ENCODE data around the gene CCDC92.
"Not testable (repeated sequence)": the region's sequence is repeated elsewhere in the genome, so short reads cannot be mapped to it uniquely, and the experiment has no call there.

The CCDC92 gene

DNA sequence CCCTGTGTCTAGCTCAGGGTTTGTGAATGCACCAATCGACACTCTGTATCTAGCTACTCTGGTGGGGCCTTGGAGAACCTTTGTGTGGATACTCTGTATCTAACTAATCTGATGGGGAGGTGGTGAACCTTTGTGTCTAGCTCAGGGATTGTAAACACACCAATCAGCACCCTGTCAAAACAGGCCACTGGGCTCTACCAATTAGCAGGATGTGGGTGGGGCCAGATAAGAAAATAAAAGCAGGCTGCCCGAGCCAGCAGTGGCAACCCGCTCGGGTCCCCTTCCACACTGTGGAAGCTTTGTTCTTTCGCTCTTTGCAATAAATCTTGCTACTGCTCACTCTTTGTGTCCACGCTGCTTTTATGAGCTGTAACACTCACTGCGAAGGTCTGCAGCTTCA is 25.1 kb downstream of the CCDC92 start:
- DNase-seq: not testable (repeated sequence)

GRCh38 chr12:123946516-123947505 is 25.8 kb downstream of the CCDC92 start:
- not testable (repeated sequence) for DNase-seq

DNA sequence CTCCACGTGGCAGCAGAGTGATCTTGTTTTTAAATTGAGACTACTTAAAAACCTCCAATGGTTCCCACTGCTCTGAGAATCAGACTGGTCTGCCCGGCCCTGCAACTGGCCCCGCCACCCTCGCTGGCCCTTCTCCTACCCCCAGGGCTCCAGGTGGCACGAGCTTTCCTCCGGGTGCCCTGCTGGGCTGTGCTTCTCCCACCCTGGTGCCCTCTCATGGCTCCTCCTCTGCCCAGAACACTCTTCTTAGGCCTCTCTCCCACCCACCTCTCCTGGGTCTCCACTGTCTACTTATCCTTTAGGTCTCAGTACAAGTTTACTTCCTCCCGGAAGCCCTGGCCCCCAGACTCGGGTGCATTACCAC is 26.5 kb downstream of the CCDC92 start:
- DNase-seq: no peak

DNA sequence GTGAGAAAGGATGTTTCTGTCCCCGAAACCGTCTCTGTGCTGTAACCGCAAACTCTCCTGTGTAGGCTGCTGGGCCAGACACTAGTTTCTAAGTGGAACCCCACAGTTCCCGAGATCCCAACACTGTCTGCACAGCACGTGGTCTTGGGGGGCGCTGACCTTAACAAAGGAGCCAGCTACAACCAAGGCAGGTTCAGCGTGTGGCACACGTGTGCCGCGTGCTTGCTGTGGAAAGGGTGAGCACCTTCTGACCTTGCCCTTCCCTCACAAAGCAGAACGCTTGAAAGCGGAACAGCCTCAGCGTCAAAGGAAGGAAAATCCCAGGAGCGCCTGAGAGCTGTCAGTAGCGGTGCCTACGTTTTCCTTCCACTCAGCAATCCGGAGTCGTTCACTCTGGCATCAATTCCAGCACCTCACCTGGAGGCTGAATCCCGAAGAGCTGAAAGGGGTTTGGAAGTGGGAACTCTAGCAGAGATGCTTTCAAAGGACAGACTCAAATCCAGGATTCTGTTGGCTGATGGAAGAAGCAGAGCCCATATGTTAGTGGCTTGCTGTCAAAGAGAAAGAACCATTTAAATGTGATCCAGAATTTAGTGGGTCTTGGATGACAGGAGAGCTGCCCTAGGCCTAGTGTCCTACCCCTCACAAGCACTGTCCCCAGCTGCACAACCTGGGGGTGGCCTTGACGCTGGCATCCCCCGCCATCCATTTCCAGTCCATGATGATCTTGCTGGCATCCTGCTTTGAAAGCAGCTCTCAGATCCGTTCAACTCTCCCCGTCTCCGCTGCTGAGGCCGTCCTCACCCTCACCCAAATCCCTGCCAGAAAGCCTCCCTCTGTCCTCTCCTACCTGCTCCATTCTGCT is 27.1 kb downstream of the CCDC92 start:
- no peak for DNase-seq

GRCh38 chr12:123944696-123945095 is 27.9 kb downstream of the CCDC92 start:
- DNase-seq: no peak

DNA sequence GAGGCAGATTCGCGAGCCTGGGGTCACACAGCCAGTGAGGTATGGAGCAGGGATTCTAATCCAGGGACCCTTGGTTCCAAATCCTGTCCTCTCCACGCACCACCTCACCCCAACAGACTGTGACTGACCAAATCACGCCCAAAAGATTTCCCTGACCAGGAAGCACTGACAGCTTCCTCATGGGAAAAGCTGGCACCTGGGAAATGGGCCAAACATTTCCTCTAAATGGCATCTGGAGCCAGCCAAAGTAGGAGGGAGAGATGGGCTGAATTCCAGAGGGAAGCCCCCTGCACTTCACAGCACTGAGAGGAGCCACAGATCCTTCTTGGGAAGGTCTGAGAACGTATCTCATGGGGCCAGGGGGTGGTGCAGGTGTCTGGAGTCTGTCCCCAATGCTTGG is 28.8 kb downstream of the CCDC92 start:
- DNase-seq: no peak

GRCh38 chr12:123942911-123943648 is 29.6 kb downstream of the CCDC92 start:
- DNase-seq: no peak

DNA sequence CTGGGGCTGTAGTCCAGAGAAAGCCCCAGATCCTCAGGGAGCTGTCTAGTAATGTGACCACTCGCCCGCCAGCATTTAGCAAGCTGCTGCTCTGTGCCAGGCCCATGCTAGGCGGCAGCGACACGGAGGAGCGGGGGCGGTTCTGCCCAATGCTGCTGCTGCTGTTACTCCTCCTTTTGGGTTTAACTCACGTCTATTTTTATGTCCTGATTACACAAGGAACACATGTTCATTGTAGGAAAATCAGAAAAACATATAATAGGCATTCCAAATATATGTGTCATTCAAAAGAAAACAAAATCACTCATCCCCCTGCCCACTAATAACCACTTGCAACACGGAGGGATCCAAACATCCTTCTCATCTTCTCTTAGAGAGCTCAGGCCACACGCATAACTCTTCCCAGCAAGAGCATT is 30.4 kb downstream of the CCDC92 start:
- no peak for DNase-seq

- no peak for DNase-seq
Measured at GRCh38 chr12:123941624-123942237, 30.9 kb downstream of the CCDC92 start.

GRCh38 chr12:123941000-123941399 is 31.6 kb downstream of the CCDC92 start:
- no peak for DNase-seq

GRCh38 chr12:123940627-123940966 is 32.0 kb downstream of the CCDC92 start:
- DNase-seq: no peak

DNA sequence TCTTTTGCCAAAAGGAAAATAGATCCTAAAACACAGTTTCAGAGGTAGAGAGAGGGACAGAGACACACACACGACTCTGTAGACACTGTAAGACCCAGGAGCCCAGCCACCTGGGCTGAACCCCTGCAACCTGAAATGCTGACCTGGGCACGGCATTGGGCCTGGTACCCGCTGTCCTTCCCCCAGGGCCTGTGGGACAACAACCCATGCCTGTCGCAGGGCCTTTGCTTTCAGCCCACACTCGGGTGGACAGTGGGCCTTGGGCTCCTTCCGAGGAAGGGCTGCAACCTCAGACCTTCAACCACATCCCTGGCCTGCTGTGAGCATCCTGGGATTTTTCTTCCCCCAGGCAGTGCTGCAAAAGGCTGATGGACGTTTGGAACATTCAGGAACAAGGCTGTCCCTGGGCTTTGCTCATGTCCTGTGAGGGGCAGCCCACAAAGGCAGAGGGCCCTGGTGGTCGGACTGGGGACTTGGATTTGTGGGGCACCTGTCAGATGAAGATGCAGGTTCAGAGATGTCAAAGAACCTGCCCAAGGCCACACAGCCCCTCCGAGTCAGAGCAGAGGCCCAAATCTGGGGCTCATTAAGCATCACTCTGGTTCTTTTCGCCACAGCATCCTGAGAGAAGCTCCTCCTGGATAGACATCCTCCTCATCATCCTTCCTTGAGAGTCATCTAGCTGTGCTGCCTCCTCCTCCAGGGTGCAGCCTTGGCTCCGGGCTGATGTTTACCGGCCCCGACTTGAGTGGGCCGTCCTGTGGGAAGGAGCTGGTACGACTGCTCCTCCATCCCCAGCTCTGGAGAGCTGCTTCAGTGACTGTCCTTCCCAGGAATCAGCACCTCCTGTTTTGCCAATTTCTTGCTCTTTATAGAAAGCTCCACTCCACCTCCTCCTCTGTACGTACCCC is 32.7 kb downstream of the CCDC92 start:
- DNase-seq: no peak

GRCh38 chr12:123938679-123939480 is 33.8 kb downstream of the CCDC92 start:
- DNase-seq: no peak

DNA sequence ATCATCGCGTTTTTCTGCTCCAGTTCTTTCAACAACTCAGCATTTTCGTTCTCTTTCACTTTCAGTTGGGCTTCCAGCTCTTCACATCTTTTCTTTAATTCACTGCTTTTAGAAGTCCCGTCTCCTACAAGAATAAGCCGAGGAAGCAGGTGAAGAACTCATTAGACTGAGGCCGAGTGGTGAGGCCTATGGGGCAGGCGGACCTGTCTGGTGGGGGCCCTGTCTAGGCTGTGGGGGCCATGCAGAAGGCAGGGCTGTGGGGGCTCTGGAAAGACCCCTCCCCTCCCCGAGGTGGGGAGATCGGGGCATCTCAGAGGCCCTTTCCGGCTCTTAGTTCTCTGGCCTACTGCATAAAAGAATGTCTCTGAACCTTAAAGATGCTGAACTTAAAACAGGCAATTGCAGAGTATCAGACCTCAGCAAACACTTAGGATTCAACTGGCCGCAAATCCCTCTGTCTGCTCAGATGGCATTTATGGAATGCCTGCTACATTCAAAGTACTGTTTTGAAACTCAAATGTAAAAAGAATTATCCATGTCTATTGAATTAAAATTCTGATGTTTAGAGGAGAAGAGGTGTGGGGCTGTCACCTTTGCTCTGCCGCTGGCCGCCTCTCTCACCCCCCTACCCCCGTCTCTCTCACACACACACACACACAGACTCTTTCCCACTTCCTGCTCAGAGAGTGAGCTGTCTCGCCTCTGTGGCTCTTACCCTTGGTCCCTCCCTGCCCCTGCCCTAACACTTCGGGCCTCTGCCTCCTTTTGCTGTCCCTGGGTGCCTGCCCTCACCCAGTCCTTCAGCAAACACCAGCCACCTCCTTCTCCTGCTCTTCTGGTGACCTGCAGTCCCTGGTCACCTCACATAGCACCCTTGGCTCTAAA is 34.7 kb downstream of the CCDC92 start:
- peak; percentile 69 for DNase-seq

DNA sequence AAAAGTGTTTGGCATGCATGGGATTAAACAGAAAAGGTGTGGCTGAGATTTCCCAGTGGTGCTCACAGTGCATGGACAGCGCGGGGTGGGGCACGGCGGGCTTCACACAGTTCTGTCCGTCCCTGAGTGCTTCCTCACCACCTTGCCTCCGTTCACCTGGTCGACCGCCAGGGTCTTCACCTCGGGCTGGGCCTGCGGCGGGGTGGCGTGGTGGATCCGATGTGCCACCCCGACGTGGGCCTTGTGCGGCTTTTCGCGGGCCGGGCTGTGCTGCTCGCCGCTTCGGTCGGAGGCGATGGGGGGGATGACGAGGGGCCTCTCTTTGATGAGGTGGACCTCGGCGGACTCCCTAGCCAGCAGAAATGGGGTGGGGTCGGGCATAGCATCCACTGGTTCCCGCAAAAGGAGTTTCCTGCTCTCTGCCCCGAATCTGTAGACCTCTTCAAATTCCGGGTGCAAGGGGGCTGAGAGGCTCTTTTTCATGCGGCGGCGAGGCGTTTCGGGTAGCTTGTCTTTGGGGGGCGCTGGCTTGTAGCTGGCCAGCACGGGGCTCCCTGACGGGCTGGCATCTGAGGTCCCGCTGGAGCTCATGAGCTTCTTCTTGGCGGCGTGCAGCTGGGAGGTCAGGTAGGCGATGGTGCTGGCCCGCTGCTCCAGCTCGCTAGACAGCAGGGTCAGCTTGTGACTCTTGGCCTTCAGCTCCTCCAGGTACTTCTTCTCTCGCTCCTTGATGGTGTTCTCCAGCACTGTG is 35.5 kb downstream of the CCDC92 start:
- DNase-seq: no peak

GRCh38 chr12:123936471-123936870 is 36.2 kb downstream of the CCDC92 start:
- no peak for DNase-seq

DNA sequence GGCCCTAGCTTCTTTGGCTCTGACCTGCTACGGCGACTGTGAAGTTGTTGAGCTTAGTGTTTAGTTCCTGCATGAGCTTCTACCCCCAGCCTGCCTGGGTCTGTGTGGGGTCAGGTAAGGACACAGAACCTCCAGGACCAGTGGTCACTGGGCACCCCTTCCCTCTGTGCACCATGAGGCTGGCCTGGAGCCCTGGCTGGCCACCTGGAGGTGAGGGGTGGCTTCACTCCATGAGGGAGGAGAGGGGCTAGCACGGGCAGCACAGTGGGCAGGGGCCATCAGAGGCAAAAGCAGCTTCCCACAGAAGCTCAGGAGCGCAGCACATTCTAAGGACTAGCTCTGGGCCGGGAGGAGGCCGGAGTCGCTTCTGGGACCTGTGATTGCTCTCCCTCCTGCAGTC is 36.7 kb downstream of the CCDC92 start:
- no peak for DNase-seq

DNA sequence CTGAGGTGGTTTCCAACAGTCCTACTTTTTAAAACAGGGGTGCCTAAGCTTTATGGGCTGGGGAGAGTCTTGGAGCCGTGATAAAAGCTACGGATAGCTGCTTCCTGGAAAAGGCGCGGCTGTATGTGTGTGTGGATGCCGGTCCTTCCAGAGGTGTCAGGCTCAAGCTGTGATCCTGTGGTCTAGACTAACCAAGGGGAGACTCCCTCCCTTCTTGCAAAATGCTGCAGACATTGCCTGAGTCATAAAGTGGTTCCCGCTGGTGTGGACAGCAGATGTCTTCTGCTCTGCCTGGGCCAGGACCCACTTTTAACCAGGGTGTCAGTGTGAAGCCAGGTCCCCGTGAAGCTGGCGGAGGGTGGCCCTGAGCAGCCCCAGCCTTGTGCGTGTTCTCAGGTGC is 37.8 kb downstream of the CCDC92 start:
- DNase-seq: no peak

All from activated gamma-delta T cell treated with Interleukin-2 at 50 U/mL for 16 hours (primary cell).